Stimulated activated CD4-positive, alpha-beta T cell treated with anti-CD3 and anti-CD28 coated beads, Interleukin-15, amount 100 ng/mL, for 48 hours (primary cell): ENCODE data around the gene ILRUN.
"Not testable (repeated sequence)": the region's sequence is repeated elsewhere in the genome, so short reads cannot be mapped to it uniquely, and the experiment has no call there.

Source experiments
- DNase-seq, 2 donors: peaks; one replicate each; pipeline ENCODE4 v3.0.0-alpha.2; 2020; ENCODE audit warnings: low read depth in 2 of 2

The ILRUN gene

GRCh38 chr6:34696739-34697543 lies at the start of gene ILRUN:
ILRUN (minus strand) TSS chr6:34696767; CDS start chr6:34696603, 164 bp downstream.
- DNase-seq = peak; percentile 90 to 96

DNA sequence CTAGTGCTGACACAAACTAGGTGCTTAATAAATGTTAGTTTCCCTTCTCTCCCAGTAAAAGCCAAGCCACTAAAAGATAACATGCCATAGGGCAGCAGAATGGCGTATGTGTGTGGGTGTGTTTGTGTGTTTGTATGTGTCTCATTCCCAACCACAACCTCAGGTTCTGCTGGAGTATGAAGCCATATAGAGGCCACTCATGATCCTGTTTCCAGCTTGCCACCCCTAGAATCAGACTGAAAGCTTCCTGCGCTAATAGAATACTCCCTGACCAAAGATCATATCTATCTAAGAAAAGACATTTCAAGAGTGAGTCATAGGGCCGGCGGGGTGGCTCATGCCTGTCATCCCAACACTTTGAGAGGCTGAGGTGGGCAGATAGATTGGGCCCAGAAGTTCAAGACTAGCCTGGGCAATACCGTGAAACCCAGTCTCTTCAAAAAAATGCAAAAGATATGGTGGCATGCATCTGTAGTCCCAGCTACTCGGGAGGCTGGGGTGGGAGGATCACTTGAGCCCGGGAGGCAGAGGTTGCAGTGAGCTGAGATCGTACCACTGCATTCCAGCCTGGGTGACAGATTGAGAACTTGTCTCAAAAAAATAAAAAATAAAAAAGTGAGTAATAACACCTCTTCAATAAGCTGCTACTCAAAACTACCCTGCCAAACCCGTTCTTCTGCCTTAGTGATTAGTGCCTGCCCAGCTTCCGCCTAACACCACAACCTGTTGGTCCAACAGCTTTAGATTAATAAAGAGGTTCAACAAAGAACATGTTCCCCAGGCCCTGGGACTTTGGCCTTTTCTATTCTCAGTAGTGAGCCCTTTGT lies 48.9 kb upstream of the ILRUN start:
- DNase-seq = peak in 1 of 2 donors; percentile 9

DNA sequence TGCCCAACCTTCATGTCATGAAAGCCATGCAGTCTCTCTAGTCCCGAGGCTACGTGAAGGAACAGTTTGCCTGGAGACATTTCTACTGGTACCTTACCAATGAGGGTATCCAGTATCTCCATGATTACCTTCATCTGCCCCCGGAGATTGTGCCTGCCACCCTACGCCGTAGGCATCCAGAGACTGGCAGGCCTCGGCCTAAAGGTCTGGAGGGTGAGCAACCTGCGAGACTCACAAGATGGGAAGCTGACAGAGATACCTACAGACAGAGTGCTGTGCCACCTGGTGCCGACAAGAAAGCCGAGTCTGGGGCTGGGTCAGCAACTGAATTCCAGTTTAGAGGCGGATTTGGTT lies 47.7 kb upstream of the ILRUN start:
- not testable (repeated sequence) for DNase-seq

DNA sequence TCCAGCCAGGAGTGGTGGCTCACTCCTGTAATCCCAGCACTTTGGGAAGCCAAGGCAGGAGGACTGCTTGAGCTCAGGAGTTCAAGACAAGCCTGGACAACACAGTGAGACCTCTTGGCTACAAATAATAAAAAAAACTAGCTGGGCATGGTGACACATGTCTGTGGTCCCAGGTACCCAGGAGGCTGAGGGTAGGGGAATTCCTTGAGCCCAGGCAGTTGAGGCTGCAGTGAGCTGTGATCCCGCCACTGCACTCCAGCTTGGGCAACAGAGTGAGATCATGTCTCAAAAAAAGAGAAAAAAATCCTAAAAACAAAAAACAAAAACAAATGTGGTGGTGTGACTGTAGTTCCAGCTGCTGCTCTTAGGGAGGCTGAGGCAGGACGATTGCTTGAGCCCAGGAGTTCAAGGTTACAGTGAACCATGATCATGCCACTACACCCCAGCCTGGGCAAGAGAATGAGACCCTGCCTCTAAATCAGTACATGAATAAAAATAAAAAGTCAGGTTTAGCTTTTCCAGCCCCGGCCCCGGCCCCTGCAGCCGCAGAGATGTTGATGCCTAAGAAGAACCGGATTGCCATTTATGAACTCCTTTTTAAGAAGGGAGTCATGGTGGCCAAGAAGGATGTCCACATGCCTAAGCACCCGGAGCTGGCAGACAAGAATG lies 47.2 kb upstream of the ILRUN start:
- no peak for DNase-seq

DNA sequence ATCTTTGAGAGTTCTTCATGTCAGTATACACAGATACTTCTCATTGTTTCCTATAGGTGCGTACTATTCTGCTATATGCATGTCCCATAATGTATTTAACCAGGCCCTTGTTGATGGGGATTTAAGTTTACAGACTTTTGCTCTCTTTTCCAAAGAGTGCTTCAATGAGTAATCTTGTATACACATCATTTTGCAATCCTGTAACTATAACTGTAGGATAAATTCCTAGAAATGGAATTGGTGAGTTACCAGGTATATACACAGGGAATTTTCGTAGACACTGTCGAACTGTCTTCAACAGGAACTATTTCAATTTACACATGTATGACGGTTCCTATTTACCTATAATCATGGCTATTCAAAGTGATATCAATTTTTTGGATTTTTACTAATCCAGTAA lies 45.5 kb upstream of the ILRUN start:
- DNase-seq = no peak

DNA sequence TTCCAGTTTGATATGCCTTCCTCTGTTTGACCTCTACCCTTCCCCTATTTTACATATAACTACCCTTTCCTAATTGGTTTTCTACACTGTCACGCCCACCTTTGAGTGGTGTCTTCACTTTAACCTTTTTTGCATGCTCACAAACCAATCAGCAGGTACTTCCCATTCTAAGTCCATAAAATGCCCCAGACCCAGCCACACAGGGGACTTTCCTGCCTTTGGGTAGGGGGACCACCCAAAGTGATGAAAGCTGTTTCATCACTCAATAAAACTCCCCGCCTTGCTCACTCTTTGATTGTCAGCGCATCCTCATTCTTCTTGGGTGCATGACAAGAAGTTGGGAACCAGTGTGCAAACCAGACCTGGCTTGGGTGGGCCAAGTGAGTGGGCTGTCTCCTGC lies 40.3 kb upstream of the ILRUN start:
- no peak for DNase-seq

DNA sequence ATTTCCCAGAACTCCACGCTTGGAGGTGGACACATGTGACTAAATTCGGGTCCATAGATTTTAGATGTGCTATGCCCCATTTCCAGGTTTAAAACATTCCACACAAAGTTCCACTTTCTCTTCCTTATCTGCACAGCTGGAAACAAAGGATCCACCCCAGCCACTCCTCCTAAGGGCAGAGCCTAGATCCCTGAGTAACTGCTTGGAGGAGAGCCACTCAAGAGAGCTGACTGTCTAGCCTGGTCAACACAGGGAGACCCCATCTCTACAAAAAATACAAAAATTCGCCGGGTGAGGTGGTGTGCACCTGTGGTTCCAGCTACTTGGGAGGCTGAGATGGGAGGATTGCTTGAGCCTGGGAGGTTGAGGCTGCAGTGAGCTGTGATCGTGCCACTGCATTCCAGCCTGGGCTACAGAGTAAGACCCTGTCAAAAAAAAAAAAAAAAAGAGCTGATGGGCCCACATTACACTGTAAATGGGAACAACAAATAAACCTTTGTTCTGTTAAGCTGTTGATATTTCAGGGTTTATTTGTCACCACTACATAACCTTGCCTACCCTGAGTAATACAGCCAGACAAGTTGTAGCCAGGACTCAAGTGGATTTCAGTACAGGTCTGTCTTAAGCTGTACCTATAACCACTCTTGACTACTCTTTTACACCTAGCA lies 35.0 kb upstream of the ILRUN start:
- no peak for DNase-seq

DNA sequence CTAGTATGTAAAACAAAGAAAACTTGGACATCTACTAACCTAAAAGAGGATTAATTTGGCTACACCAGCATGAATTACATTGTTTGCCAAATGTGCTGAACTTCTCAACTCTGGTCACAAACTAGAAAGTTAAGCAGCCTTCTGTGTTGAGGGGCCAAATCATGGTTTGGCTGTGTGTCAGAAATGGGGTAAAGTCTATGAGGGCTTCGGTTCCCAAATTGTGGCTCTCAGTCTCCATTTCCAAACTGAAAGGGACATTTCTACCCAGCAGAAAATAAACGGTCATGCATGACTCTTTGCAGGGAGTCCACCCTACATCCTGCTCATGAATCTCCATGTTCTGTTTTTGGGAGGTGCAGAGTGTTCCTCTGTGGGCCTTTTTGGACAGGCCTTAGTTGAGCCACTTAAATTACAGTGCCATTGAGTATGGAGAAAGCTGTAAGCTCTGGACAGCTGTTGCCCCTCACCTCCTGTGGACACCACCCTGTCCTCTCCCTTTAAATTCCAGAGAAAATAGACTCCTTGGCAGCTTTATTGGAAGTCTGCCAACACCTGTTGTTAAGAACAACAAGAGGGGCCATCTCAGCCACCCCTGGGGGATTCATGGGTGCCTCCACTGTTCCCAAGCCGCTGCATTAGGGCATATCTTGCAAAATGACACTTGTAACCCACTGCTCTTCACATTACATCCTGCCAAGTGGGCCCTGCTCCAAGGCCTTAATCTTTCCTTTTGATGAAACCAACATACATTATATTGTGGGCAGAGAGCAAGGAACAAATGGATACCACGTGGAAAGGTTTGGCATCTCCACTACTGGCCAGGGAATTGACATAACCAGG lies 33.3 kb upstream of the ILRUN start:
- no peak for DNase-seq

DNA sequence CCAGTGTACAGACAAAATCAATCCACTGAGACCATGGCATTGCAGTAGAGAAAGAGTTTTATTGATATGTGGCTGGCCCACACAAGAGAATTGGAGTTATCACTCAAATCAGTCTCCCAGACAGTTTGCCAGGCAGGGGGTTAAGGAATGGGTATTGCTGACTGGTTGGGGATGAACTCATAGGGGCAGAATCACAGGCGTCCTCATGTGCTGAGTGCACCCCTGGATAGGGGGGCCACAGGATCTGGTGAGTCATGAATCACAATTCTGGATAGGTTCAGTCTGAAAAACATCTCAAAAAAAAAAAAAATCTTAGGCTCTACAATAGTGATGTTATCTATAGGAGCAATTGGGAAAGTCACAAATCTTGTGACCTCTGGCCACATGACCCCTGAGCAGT lies 29.5 kb upstream of the ILRUN start:
- no peak for DNase-seq

DNA sequence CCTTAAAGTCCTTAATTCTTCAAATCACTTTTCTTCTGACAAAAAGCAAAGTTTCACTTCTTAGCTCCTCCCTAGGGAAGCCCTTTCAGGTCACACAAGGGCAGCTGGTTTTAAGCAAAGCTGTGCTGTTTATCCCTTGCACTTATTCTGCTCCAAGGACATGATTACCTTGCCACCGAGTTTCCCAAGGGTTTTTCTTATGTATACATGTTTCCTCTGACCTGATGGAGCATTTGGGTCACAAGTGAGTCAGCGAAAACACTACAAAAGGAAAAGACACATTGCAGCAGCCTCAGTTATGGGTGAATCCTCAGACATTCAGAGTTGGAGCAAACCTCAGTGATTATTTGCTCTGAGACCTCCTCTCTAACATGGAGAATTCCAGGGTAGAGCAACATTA lies 26.6 kb upstream of the ILRUN start:
- no peak for DNase-seq

DNA sequence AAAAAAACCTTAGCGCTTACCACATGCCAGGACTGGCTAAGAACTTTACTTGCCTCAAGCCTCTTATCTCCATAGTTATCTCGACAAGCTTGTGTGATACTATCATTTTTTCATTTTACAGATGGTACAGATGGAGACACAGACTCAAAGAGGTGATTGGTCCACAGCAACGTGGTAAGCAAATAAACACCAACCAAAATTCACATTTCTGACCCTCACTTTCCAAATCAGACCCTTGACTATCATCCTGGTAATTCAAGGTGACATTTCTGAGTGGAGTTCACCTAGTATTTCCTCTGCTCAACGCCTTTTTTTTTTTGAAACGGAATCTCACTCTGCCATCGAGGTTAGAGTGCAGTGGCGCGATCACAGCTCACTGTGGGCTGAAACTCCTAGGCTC lies 25.9 kb upstream of the ILRUN start:
- DNase-seq = no peak

GRCh38 chr6:34720160-34720559 lies 23.6 kb upstream of the ILRUN start:
- not testable (repeated sequence) for DNase-seq

DNA sequence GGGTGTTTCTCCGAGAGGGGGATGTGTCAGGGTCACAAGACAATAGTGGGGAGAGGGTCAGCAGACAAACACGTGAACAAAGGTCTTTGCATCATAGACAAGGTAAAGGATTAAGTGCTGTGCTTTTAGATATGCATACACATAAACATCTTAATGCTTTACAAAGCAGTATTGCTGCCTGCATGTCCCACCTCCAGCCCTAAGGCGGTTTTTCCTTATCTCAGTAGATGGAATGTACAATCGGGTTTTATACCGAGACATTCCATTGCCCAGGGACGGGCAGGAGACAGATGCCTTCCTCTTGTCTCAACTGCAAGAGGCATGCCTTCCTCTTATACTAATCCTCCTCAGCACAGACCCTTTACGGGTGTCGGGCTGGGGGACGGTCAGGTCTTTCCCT lies 23.1 kb upstream of the ILRUN start:
- DNase-seq = not testable (repeated sequence)

- DNase-seq = no peak
Measured at GRCh38 chr6:34718976-34719375, 22.4 kb upstream of the ILRUN start.

DNA sequence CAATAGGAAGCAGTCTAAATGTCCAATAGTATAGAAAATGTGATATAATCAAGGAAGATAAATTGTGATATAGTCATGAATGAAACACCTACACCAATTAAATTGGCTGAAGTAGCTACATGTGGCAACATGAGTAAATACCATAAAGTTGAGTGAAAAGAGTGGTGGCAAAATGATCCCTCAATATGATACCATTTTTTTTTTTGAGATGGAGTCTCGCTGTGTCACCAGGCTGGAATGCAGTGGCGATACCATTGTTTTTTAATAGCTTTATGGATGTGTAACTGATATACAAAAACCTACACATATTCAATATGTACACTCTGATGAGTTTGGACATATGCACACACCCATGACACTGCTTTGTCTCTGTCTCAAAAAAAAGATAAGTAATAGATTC lies 20.9 kb upstream of the ILRUN start:
- no peak for DNase-seq

DNA sequence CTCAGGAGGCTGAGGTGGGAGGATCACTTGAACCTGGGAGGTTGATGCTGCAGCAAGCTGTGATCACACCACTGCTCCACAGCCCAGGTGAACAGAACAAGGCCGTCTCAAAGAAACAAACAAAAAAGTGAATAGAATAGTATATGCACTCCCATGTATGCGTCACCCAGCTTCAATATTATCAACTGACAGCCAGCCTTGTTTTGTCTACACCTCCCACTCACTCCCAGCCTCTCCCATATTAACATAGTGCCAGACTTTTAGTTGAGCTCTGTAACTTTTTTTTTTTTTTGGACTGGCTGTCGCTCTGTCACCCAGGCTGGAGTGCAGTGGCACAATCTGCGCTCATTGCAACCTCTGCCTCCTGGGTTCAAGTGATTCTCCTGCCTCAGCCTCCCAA lies 18.1 kb upstream of the ILRUN start:
- DNase-seq = no peak

DNA sequence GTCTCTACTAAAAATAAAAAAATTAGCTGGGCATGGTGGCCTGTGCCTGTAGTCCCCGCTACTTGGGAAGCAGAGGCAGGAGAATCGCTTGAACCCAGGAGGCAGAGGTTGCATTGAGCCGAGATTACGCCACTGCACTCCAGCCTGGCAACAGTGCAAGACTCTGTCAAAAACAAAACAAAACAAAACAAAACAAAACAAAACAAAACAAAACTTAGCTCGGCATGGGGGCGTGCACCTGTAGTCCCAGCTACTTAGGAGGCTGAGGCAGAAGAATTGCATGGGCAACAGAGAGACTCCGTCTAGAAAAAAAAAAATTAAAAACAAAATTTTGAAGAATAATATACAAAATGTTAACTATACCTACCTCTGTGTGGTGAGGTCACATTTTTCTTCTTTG lies 16.3 kb upstream of the ILRUN start:
- not testable (repeated sequence) for DNase-seq

GRCh38 chr6:34709386-34709785 lies 12.8 kb upstream of the ILRUN start:
- no peak for DNase-seq

DNA sequence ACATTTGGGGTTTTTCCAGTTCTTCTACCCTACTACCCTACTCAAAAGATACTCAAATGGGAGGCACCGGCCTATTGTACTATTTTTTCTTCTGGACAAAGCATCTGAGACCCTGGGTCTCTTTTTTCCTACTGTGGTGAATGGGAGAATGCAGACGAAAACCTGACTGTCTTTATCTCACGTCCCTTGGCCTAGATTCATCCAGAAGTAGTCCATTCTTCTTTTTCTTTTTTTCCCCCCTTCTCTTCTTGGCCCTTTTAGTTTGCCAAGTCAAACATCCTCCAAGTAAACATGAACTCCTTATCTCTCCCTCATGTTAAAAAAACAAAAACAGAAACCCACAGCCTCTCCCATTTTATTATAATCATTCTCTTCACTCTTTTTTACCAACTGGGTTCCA lies 8.7 kb upstream of the ILRUN start:
- no peak for DNase-seq

DNA sequence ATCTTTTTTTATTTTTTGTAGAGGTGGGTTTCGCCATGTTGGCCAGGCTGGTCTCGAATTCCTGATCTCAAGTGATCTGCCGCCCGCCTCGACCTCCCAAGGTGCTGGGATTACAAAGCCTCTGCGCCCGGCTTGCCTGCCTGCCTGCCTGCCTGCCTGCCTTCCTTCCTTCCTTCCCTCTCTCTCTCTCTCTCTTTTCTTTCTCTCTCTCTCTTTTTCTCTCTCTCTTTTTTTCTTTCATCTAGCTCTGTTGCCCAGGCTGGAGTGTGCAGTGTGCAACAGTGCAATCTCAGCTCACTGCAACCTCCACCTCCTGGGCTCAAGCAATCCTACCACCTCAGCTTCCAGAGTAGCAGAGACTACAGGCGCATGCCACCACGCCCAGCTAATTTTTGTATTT lies 4.6 kb upstream of the ILRUN start:
- no peak for DNase-seq

- no peak for DNase-seq
Measured at GRCh38 chr6:34697904-34698559, 1.5 kb upstream of the ILRUN start.
